OCI-LY3 (cell line): ENCODE results near the gene ADAMTS16.

Experiments used
- CTCF ChIP-seq: fragments of 200-600, 300-600 bp; sonication (generic); IDR thresholded peaks from 2 replicates; pipeline ENCODE4 v1.5.1; 2014; ENCODE audit warnings: antibody characterized with exemption, low read length, low read depth
- EZH2phosphoT487 ChIP-seq: fragments of 200-600 bp; shearing (Covaris generic); IDR thresholded peaks from 2 replicates; pipeline ENCODE4 v1.6.1; 2018; ENCODE audit warnings: antibody characterized with exemption, mixed run types, low read depth

- TF ChIP-seq CTCF (no peak), EZH2phosphoT487 (no peak)
Measured at GRCh38 chr5:5344606-5345005, 204.5 kb downstream of the ADAMTS16 start.
